GM18511 (cell line): ENCODE results near the gene DHRS11.

Source experiments
- ATAC-seq: cut with Tn5 transposase; IDR thresholded peaks from one replicate; pipeline ENCODE4 v1.9.1; 2021; ENCODE audit warnings: mild to moderate bottlenecking, moderate library complexity; ENCODE audit not compliant: unreplicated experiment

Gene DHRS11

GRCh38 chr17:36613155-36613554, 21.5 kb downstream of the DHRS11 start:
- no peak for ATAC-seq

- ATAC-seq: no peak
These were observed 22.4 kb downstream of the DHRS11 start for GRCh38 chr17:36614081-36614480.

- ATAC-seq: no peak
These were observed 23.3 kb downstream of the DHRS11 start for GRCh38 chr17:36614933-36615332.

- no peak for ATAC-seq
These were observed 24.7 kb downstream of the DHRS11 start for GRCh38 chr17:36616061-36617029.

GRCh38 chr17:36617773-36618172, 26.1 kb downstream of the DHRS11 start:
- ATAC-seq: no peak

- ATAC-seq: no peak
These were observed 31.6 kb downstream of the DHRS11 start for GRCh38 chr17:36623281-36623680.

- ATAC-seq: no peak
These were observed 33.5 kb downstream of the DHRS11 start for GRCh38 chr17:36625188-36625587.

- ATAC-seq: no peak
These were observed 35.4 kb downstream of the DHRS11 start for GRCh38 chr17:36627101-36627500.

- ATAC-seq: no peak
These were observed 36.9 kb downstream of the DHRS11 start for GRCh38 chr17:36628576-36628975.

- no peak for ATAC-seq
These were observed 37.7 kb downstream of the DHRS11 start for GRCh38 chr17:36629252-36629847.

- ATAC-seq: no peak
These were observed 38.4 kb downstream of the DHRS11 start for GRCh38 chr17:36629970-36630502.

- no peak for ATAC-seq
These were observed 39.3 kb downstream of the DHRS11 start for GRCh38 chr17:36631022-36631421.

- no peak for ATAC-seq
These were observed 41.5 kb downstream of the DHRS11 start for GRCh38 chr17:36632916-36633771.

GRCh38 chr17:36640346-36640745, 48.7 kb downstream of the DHRS11 start:
- ATAC-seq: no peak

- no peak for ATAC-seq
These were observed 49.2 kb downstream of the DHRS11 start for GRCh38 chr17:36640836-36641235.

GRCh38 chr17:36641331-36641876, 49.7 kb downstream of the DHRS11 start:
- no peak for ATAC-seq

GRCh38 chr17:36641877-36642845, 50.5 kb downstream of the DHRS11 start:
- ATAC-seq: no peak

GRCh38 chr17:36643086-36643685, 51.5 kb downstream of the DHRS11 start:
- ATAC-seq: no peak

GRCh38 chr17:36645422-36645821, 53.7 kb downstream of the DHRS11 start:
- ATAC-seq: no peak
